Measurements from ENCODE around the gene TRIOBP.
A peak's percentile ranks its signal among the peaks of the same experiment; 100 is the strongest.

The TRIOBP gene

DNA sequence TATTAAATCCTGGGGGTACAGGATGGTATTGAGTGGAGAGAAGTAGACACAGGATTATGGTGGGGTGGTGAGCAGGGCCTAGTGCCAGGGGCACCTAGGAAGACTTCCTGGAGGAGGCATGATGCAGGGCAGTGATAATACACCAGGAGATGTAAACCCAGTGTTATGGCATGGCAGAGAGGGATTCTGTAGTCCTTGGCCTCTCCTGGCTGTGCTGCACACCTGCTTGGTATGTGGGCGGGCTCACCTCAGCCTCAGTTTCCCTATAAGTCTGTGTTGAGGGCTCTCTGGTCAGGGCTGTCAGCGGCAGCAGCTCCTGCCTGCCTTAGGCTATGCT lies 36.2 kb upstream of the TRIOBP start:
- peaks cover 69% of the 10 kb centered on the region for H3K79me2 ChIP-seq (ENCODE audit: low read length)
- TF ChIP-seq EZH2phosphoT487 (IDR thresholded peaks at IDR 0.05; ENCODE audit: low read depth), result no peak
- TF ChIP-seq, protein P1, sequence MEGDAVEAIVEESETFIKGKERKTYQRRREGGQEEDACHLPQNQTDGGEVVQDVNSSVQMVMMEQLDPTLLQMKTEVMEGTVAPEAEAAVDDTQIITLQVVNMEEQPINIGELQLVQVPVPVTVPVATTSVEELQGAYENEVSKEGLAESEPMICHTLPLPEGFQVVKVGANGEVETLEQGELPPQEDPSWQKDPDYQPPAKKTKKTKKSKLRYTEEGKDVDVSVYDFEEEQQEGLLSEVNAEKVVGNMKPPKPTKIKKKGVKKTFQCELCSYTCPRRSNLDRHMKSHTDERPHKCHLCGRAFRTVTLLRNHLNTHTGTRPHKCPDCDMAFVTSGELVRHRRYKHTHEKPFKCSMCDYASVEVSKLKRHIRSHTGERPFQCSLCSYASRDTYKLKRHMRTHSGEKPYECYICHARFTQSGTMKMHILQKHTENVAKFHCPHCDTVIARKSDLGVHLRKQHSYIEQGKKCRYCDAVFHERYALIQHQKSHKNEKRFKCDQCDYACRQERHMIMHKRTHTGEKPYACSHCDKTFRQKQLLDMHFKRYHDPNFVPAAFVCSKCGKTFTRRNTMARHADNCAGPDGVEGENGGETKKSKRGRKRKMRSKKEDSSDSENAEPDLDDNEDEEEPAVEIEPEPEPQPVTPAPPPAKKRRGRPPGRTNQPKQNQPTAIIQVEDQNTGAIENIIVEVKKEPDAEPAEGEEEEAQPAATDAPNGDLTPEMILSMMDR (IDR thresholded peaks at IDR 0.05; ENCODE audit: low read depth, low read length), result no peak
- H3K4me2 ChIP-seq (ENCODE audit: low read length), result peak overlapping the region; percentile 97
- H3K9ac ChIP-seq (ENCODE audit: low read length), result peak overlapping the region; percentile 88; the same call in 1 of the 2 replicates
- peaks cover 26% of the 10 kb centered on the region for H3K36me3 ChIP-seq (replicated peaks; ENCODE audit: low read depth, low read length)
- peaks cover 44% of the 10 kb centered on the region for H4K20me1 ChIP-seq (ENCODE audit: insufficient read depth, low read length)
- H3K9me3 ChIP-seq (ENCODE audit: insufficient read depth, low read length), result no peaks in the 10 kb centered on the region
- peak overlapping the region; percentile 41; the same call in 1 of the 2 replicates for H3K27ac ChIP-seq (ENCODE audit: low read length)
- peaks cover 34% of the 10 kb centered on the region for H3K4me1 ChIP-seq (ENCODE audit: low read length)
- no peaks in the 10 kb centered on the region for H3K27me3 ChIP-seq (ENCODE audit: low read depth, low read length)
- H2AFZ ChIP-seq (ENCODE audit: low read depth, low read length), result no peak overlapping the region
- H3K4me3 ChIP-seq (ENCODE audit: low read length), result peak overlapping the region; percentile 90

DNA sequence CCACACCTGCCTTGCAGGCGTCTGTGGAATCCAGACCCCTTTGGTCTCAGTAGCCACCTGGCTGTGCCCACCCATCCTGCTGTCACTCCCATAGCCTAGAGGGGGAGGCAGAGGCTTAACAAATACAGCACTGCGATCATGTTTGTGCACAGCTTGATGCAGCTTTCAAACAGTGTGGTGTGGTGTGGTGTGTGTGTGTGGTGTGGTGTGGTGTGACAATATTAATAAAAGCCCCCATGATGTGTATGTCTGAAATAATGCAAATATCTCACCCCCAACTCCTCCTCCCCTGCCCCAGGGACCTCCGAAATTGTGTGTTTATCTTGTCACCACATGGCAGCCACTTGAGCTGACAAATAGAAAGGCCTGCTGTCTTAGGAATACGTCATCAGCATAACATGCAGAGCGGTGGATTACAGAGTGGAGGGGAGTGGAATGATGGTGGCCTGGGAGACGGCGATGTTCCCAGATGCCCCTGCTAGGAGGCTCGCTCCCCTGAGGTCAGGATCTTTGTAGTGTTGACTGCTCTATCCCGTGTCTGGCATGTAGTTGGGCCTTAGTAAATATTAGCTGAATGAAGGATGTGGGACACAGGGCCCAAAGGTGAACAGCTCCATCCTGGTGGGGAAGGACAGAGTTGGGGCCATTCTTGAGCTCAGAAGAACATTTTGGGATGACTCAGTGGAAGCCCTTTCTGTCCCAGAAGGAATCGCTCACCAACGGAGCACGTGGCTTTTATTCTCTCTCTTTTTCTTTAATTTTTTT lies 35.5 kb upstream of the TRIOBP start:
- H3K79me2 ChIP-seq (ENCODE audit: low read length), result peaks cover 75% of the 10 kb centered on the region
- no peak for TF ChIP-seq EZH2phosphoT487 (IDR thresholded peaks at IDR 0.05; ENCODE audit: low read depth)
- TF ChIP-seq, protein P1 (IDR thresholded peaks at IDR 0.05; ENCODE audit: low read depth, low read length), result peak; percentile 43
- no peak overlapping the region for H3K9ac ChIP-seq (ENCODE audit: low read length)
- peaks cover 34% of the 10 kb centered on the region for H3K4me1 ChIP-seq (ENCODE audit: low read length)
- H3K4me2 ChIP-seq (ENCODE audit: low read length), result peak overlapping the region; percentile 97
- peaks cover 29% of the 10 kb centered on the region for H3K36me3 ChIP-seq (replicated peaks; ENCODE audit: low read depth, low read length)
- H3K27me3 ChIP-seq (ENCODE audit: low read depth, low read length), result no peaks in the 10 kb centered on the region
- H2AFZ ChIP-seq (ENCODE audit: low read depth, low read length), result no peak overlapping the region
- no peaks in the 10 kb centered on the region for H3K9me3 ChIP-seq (ENCODE audit: insufficient read depth, low read length)
- no peak overlapping the region for H3K27ac ChIP-seq (ENCODE audit: low read length)
- H3K4me3 ChIP-seq (ENCODE audit: low read length), result peak overlapping the region; percentile 90; the same call in 1 of the 2 replicates
- H4K20me1 ChIP-seq (ENCODE audit: insufficient read depth, low read length), result peaks cover 44% of the 10 kb centered on the region

DNA sequence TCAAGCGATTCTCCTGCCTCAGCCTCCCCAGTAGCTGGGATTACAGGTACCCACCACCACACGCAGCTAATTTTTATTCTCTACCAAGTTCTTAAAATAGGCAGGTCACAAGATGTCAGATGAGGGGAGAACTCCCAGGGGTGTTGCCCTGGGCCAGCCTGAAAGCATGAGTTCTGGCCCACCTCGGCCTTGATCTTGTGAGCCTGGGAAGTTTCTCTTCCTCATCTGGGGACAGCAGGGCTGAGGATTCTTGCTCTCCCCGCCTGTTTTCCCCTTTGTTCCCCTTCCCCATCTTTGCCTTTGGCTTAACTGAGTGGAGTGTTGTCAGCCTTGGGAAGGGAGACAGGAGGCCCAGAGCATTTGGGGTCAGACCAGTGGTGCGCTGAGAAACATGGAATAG lies 34.8 kb upstream of the TRIOBP start:
- Histone ChIP-seq H3K36me3 (replicated peaks; ENCODE audit: low read depth, low read length) (peaks cover 35% of the 10 kb centered on the region), H3K4me1 (ENCODE audit: low read length) (peaks cover 34% of the 10 kb centered on the region), H3K9ac (ENCODE audit: low read length) (no peak overlapping the region)

DNA sequence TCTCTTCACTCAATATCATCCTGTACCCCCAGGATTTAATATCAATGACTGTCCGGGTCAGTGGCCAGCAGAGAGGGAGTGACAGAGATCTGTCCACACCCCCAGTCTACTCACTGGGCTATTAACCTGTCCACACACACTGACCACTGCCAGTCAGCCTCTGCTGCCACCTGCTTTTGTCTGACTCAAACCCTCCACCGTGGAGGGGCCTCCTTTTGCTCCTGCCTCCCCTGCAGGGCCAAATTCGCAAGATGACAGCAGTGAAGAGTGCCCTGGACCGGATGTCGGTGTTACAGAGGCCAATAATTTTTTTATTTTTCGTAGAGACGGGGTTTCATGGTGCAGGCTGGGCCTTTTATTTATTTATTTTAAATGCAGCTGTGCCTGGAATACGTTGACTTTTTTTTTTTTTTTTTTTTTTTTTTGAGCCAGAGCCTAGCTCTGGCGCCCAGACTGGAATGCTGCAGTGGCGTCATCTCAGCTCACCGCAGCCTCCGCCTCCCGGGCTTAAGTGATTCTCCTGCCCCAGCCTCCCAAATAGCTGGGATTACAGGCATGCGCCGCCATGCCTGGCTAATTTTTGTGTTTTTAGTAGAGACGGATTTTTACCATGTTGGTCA lies 33.2 kb upstream of the TRIOBP start:
- TF ChIP-seq EZH2phosphoT487 (IDR thresholded peaks at IDR 0.05; ENCODE audit: low read depth), result no peak
- TF ChIP-seq, protein P1 (IDR thresholded peaks at IDR 0.05; ENCODE audit: low read depth, low read length), result no peak
- no peaks in the 10 kb centered on the region for H3K9me3 ChIP-seq (ENCODE audit: insufficient read depth, low read length)
- no peak overlapping the region for H3K4me2 ChIP-seq (ENCODE audit: low read length)
- peaks cover 29% of the 10 kb centered on the region for H3K4me1 ChIP-seq (ENCODE audit: low read length)
- no peak overlapping the region for H3K27ac ChIP-seq (ENCODE audit: low read length)
- no peak overlapping the region for H2AFZ ChIP-seq (ENCODE audit: low read depth, low read length)
- no peaks in the 10 kb centered on the region for H3K27me3 ChIP-seq (ENCODE audit: low read depth, low read length)
- H3K79me2 ChIP-seq (ENCODE audit: low read length), result peaks cover 82% of the 10 kb centered on the region
- H4K20me1 ChIP-seq (ENCODE audit: insufficient read depth, low read length), result peaks cover 44% of the 10 kb centered on the region
- no peak overlapping the region for H3K4me3 ChIP-seq (ENCODE audit: low read length)
- no peak overlapping the region for H3K9ac ChIP-seq (ENCODE audit: low read length)
- peaks cover 35% of the 10 kb centered on the region for H3K36me3 ChIP-seq (replicated peaks; ENCODE audit: low read depth, low read length)

More for the DNA sequence above, 34.8 kb upstream of the TRIOBP start:
- Histone ChIP-seq H3K9me3 (ENCODE audit: insufficient read depth, low read length) (no peaks in the 10 kb centered on the region), H3K4me2 (ENCODE audit: low read length) (peak overlapping the region; percentile 12; the same call in 1 of the 2 replicates), H3K4me3 (ENCODE audit: low read length) (no peak overlapping the region), H3K79me2 (ENCODE audit: low read length) (peaks cover 80% of the 10 kb centered on the region), H4K20me1 (ENCODE audit: insufficient read depth, low read length) (peaks cover 44% of the 10 kb centered on the region), H3K27me3 (ENCODE audit: low read depth, low read length) (no peaks in the 10 kb centered on the region), H3K27ac (ENCODE audit: low read length) (peak overlapping the region; percentile 25), H2AFZ (ENCODE audit: low read depth, low read length) (no peak overlapping the region)
- TF ChIP-seq EZH2phosphoT487 (IDR thresholded peaks at IDR 0.05; ENCODE audit: low read depth), result no peak
- TF ChIP-seq, protein P1 (IDR thresholded peaks at IDR 0.05; ENCODE audit: low read depth, low read length), result no peak
